A549 (cell line): ENCODE data around the gene LMAN1. TPM values are rescaled to one million over a fixed set of nuclear protein-coding genes. Genes with fewer than 3 reads are reported as not detected.

Experiments used
- ATAC-seq, 2 experiments: fragments of 200-7000 bp in 1 of 2; fragments of >200 bp in 1 of 2; cut with Nextera tagmentation in 1 of 2; cut with Tn5 transposase in 1 of 2; 3 replicates each; pipeline versions ENCODE4 v1.8.0 to v1.9.1; 2018 to 2020; ENCODE audit warnings: mild to moderate bottlenecking in 1 of 2, moderate library complexity in 1 of 2
- CTCF ChIA-PET: fragments of 300-600 bp; sonication (Branson Sonifier 250); formaldehyde crosslinking; extraction: SDS; loops from one replicate; lab custom pipeline; 2021; ENCODE audit warnings: antibody characterized with exemption, inconsistent platforms; lab: Yijun Ruan, JAX
- POLR2A ChIA-PET: fragments of 350-600 bp; formaldehyde crosslinking; extraction: SDS; loops from one replicate; lab custom pipeline; 2021; ENCODE audit warnings: antibody characterized with exemption, inconsistent platforms; lab: Yijun Ruan, JAX
- DNase-seq, 2 experiments: peaks; one replicate each; pipeline versions ENCODE4 v3.0.0 to v3.0.0-alpha.2; 2011 to 2016; ENCODE audit warnings: low read depth in 1 of 2, low spot score in 1 of 2
- FAIRE-seq: peaks from 2 replicates; lab custom pipeline; 2011; peaks lifted over from hg19 to GRCh38; lab: Jason Lieb, UNC
- H3K27ac ChIP-seq, 2 experiments: fragments of >200 bp; sonication (Bioruptor Twin); formaldehyde crosslinking; 3 replicates each; pipeline ENCODE4 v1.5.1; 2016 to 2017
- H3K4me1 ChIP-seq: fragments of >200 bp; sonication (Bioruptor Twin); formaldehyde crosslinking; 3 replicates; pipeline ENCODE4 v1.6.1; 2016
- H3K4me2 ChIP-seq: fragments of >200 bp; sonication (Bioruptor Twin); formaldehyde crosslinking; 3 replicates; pipeline ENCODE4 v1.6.1; 2016
- H3K4me3 ChIP-seq: fragments of >200 bp; sonication (Bioruptor Twin); formaldehyde crosslinking; 3 replicates; pipeline ENCODE4 v1.5.1; 2016
- H3K9me3 ChIP-seq: fragments of >200 bp; sonication (Bioruptor Twin); formaldehyde crosslinking; 3 replicates; pipeline ENCODE4 v1.6.1; 2016
- CBX2 ChIP-seq: fragments of 200-600 bp; sonication (generic); IDR thresholded peaks from 2 replicates; pipeline ENCODE4 v1.6.1; 2016; ENCODE audit warnings: low read depth, mild to moderate bottlenecking, borderline replicate concordance
- CEBPB ChIP-seq, 2 experiments: fragments of >200 bp in 1 of 2; sonication (Bioruptor Twin) in 1 of 2; formaldehyde crosslinking in 1 of 2; IDR thresholded peaks; 2 replicates each; pipeline ENCODE4 v1.6.1; 2012 to 2016
- CHD4 ChIP-seq: fragments of 200-600 bp; sonication (generic); IDR thresholded peaks from 2 replicates; pipeline ENCODE4 v1.6.1; 2016; ENCODE audit warnings: antibody characterized with exemption, mild to moderate bottlenecking, borderline replicate concordance
- ESRRA ChIP-seq: fragments of 150-350 bp; IDR thresholded peaks from 2 replicates; pipeline ENCODE4 v1.6.1; 2014; ENCODE audit warnings: mild to moderate bottlenecking, low read length, borderline replicate concordance
- FOSL2 ChIP-seq, 2 experiments: fragments of 450-650 bp in 1 of 2; fragments of >200 bp in 1 of 2; sonication (Bioruptor Twin) in 1 of 2; formaldehyde crosslinking; IDR thresholded peaks; 2 replicates each; pipeline versions ENCODE4 v1.5.0 to v1.6.1; 2016 to 2020; ENCODE audit warnings: mild to moderate bottlenecking in 1 of 2, moderate library complexity in 1 of 2
- FOXS1 ChIP-seq: fragments of 250-450 bp; sonication (Bioruptor Pico); IDR thresholded peaks from 2 replicates; pipeline ENCODE4 v1.5.0; 2020; ENCODE audit warnings: mild to moderate bottlenecking, moderate library complexity
- GATA3 ChIP-seq: IDR thresholded peaks from 2 replicates; pipeline ENCODE4 v1.6.1; 2012; ENCODE audit warnings: borderline replicate concordance
- MAZ ChIP-seq: fragments of 150-350 bp; IDR thresholded peaks from 2 replicates; pipeline ENCODE4 v1.6.1; 2014; ENCODE audit warnings: antibody characterized with exemption, low read depth, low read length, borderline replicate concordance
- MYC ChIP-seq: IDR thresholded peaks from 2 replicates; pipeline ENCODE4 v1.6.1; 2012; ENCODE audit warnings: mild to moderate bottlenecking, inconsistent platforms, low read length, improper control_type of control experiment, borderline replicate concordance
- NPAS2 ChIP-seq: fragments of 250-450 bp; sonication (Bioruptor Pico); IDR thresholded peaks from 2 replicates; pipeline ENCODE4 v1.8.0; 2022; ENCODE audit warnings: mild to moderate bottlenecking, moderate library complexity, borderline replicate concordance
- PBX3 ChIP-seq: IDR thresholded peaks from 2 replicates; pipeline ENCODE4 v1.6.1; 2012
- POLR2A ChIP-seq: IDR thresholded peaks from 2 replicates; pipeline ENCODE4 v1.6.1; 2012; ENCODE audit warnings: mild to moderate bottlenecking, low read length
- SREBF2 ChIP-seq: fragments of 450-650 bp; IDR thresholded peaks from 2 replicates; pipeline ENCODE4 v1.6.1; 2014; ENCODE audit warnings: mild to moderate bottlenecking, moderate library complexity
- TFCP2L1 ChIP-seq: fragments of 250-450 bp; sonication (Bioruptor Pico); IDR thresholded peaks from 2 replicates; pipeline ENCODE4 v1.5.0; 2021; ENCODE audit warnings: mild to moderate bottlenecking
- TP53 ChIP-seq: fragments of 250-450 bp; sonication (Bioruptor Pico); IDR thresholded peaks from 2 replicates; pipeline ENCODE4 v1.5.0; 2021; ENCODE audit warnings: mild to moderate bottlenecking, moderate library complexity
- WGBS: methylation state at CpG from one replicate; pipeline ENCODE4 v1.1.6; 2017; ENCODE audit errors: missing lambda C conversion rate; 5-methylcytosine and 5-hydroxymethylcytosine counted together
- polyA plus RNA-seq, 4 experiments: library from polyadenylated mRNA; depleted of rRNA in 3 of 4; stranded (reverse); fragments of >200 nt; fragmentation: RNase III in 1 of 4; extraction: RNeasy Plus Mini Kit Qiagen cat#74134 plus additional on column Dnase treatment in 1 of 4; gene quantifications; 2 replicates in 3 of 4; 3 replicates in 1 of 4; pipeline ENCODE4 v1.2.3, GENCODE V29; 2011 to 2017
- TF ChIP-seq, protein P1 (sequence below): fragments of 250-450 bp; sonication (Bioruptor Pico); IDR thresholded peaks from 2 replicates; pipeline ENCODE4 v1.5.0; 2021; ENCODE audit warnings: mild to moderate bottlenecking, moderate library complexity, borderline replicate concordance
- TF ChIP-seq, protein P2 (sequence below): fragments of 250-450 bp; sonication (Bioruptor Pico); IDR thresholded peaks from 2 replicates; pipeline ENCODE4 v1.5.0; 2020; ENCODE audit warnings: low read depth, mild to moderate bottlenecking, moderate library complexity
- TF ChIP-seq, protein P3 (sequence below): fragments of 450-650 bp; IDR thresholded peaks from 2 replicates; pipeline ENCODE4 v1.6.1; 2014; ENCODE audit warnings: antibody characterized with exemption
- TF ChIP-seq, protein P4 (sequence below): fragments of 200-600 bp; sonication (generic); IDR thresholded peaks from 2 replicates; pipeline ENCODE4 v1.6.1; 2016; ENCODE audit warnings: antibody characterized with exemption, mild to moderate bottlenecking, moderate library complexity

The LMAN1 gene
- polyA plus RNA-seq, 2 of the 4 experiments (the other 2 are of a cell fraction): 56.2 to 94.0 TPM

DNA sequence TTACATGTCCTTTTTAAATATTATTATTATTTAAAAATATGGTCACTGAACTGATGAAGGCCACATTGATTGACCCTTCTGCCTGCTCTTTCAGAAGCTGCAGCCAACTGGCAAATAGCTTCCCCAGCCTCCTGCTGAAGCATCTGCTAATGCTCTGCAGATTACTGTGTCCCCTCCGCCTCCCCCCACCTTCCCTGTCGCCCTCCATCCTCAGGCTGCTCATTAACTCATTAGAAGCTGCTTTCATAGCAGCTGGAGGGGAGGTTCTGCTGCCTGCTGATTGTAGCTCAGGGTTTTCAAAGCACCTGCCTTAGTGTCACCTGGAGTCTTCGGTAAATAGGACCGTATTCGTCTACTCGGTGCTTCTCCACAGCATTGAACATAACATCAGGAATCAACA lies 24.8 kb upstream of the LMAN1 start:
- no peaks in the 10 kb centered on the region for H3K9me3 ChIP-seq
- CTCF ChIA-PET: interaction anchor here (1.1 to 1.6 kb wide), 2 partner anchors 19 to 300 kb away, joined by 3 to 8 read pairs; no protein-coding TSS in a partner anchor
- no peaks in the 10 kb centered on the region for H3K4me1 ChIP-seq
- H3K4me3 ChIP-seq: no peak overlapping the region
- TF ChIP-seq CHD4 (no peak), MAZ (no peak), TFCP2L1 (CRISPR knock-in tag) (no peak), PBX3 (no peak), NPAS2 (CRISPR knock-in tag) (no peak), POLR2A (no peak), ESRRA (no peak), CEBPB (IDR thresholded peaks at IDR 0.05) (no peak), MYC (no peak), GATA3 (no peak), TP53 (CRISPR knock-in tag) (no peak), FOXS1 (CRISPR knock-in tag) (no peak), FOSL2 (IDR thresholded peaks at IDR 0.05) (no peak), FOSL2 (CRISPR knock-in tag; IDR thresholded peaks at IDR 0.05) (no peak), CBX2 (no peak), SREBF2 (no peak)
- TF ChIP-seq, protein P1, sequence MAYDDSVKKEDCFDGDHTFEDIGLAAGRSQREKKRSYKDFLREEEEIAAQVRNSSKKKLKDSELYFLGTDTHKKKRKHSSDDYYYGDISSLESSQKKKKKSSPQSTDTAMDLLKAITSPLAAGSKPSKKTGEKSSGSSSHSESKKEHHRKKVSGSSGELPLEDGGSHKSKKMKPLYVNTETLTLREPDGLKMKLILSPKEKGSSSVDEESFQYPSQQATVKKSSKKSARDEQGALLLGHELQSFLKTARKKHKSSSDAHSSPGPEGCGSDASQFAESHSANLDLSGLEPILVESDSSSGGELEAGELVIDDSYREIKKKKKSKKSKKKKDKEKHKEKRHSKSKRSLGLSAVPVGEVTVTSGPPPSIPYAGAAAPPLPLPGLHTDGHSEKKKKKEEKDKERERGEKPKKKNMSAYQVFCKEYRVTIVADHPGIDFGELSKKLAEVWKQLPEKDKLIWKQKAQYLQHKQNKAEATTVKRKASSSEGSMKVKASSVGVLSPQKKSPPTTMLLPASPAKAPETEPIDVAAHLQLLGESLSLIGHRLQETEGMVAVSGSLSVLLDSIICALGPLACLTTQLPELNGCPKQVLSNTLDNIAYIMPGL (CRISPR knock-in tag): no peak
- TF ChIP-seq, protein P2, sequence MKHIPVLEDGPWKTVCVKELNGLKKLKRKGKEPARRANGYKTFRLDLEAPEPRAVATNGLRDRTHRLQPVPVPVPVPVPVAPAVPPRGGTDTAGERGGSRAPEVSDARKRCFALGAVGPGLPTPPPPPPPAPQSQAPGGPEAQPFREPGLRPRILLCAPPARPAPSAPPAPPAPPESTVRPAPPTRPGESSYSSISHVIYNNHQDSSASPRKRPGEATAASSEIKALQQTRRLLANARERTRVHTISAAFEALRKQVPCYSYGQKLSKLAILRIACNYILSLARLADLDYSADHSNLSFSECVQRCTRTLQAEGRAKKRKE (CRISPR knock-in tag): no peak
- TF ChIP-seq, protein P3, sequence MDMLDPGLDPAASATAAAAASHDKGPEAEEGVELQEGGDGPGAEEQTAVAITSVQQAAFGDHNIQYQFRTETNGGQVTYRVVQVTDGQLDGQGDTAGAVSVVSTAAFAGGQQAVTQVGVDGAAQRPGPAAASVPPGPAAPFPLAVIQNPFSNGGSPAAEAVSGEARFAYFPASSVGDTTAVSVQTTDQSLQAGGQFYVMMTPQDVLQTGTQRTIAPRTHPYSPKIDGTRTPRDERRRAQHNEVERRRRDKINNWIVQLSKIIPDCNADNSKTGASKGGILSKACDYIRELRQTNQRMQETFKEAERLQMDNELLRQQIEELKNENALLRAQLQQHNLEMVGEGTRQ: no peak
- TF ChIP-seq, protein P4, sequence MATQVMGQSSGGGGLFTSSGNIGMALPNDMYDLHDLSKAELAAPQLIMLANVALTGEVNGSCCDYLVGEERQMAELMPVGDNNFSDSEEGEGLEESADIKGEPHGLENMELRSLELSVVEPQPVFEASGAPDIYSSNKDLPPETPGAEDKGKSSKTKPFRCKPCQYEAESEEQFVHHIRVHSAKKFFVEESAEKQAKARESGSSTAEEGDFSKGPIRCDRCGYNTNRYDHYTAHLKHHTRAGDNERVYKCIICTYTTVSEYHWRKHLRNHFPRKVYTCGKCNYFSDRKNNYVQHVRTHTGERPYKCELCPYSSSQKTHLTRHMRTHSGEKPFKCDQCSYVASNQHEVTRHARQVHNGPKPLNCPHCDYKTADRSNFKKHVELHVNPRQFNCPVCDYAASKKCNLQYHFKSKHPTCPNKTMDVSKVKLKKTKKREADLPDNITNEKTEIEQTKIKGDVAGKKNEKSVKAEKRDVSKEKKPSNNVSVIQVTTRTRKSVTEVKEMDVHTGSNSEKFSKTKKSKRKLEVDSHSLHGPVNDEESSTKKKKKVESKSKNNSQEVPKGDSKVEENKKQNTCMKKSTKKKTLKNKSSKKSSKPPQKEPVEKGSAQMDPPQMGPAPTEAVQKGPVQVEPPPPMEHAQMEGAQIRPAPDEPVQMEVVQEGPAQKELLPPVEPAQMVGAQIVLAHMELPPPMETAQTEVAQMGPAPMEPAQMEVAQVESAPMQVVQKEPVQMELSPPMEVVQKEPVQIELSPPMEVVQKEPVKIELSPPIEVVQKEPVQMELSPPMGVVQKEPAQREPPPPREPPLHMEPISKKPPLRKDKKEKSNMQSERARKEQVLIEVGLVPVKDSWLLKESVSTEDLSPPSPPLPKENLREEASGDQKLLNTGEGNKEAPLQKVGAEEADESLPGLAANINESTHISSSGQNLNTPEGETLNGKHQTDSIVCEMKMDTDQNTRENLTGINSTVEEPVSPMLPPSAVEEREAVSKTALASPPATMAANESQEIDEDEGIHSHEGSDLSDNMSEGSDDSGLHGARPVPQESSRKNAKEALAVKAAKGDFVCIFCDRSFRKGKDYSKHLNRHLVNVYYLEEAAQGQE: no peak
- DNase-seq (no peak), FAIRE-seq (no peak), ATAC-seq (no peak)
- WGBS: 68% methylated on average over 6 of the region's 6 CpGs
- no peak overlapping the region for H3K4me2 ChIP-seq
- POLR2A ChIA-PET: no interaction called here
- H3K27ac ChIP-seq: no peak overlapping the region
